ENCODE results near the gene IRF4.
A peak's percentile ranks its signal among the peaks of the same experiment; 100 is the strongest.

The IRF4 gene

GRCh38 chr6:445571-446417, 54.2 kb downstream of the IRF4 start:
- no peak for DNase-seq

GRCh38 chr6:446418-447366, 55.1 kb downstream of the IRF4 start:
- DNase-seq = peak; percentile 89

- no peak for DNase-seq
These were observed 56.0 kb downstream of the IRF4 start for GRCh38 chr6:447381-448165.

GRCh38 chr6:448296-449056, 56.9 kb downstream of the IRF4 start:
- DNase-seq = no peak

GRCh38 chr6:449057-449430, 57.5 kb downstream of the IRF4 start:
- no peak for DNase-seq

GRCh38 chr6:449486-450419, 58.2 kb downstream of the IRF4 start:
- no peak for DNase-seq

- DNase-seq = no peak
These were observed 59.8 kb downstream of the IRF4 start for GRCh38 chr6:451336-451735.

GRCh38 chr6:451847-452246, 60.3 kb downstream of the IRF4 start:
- no peak for DNase-seq

GRCh38 chr6:452301-453067, 60.9 kb downstream of the IRF4 start:
- DNase-seq = no peak

- no peak for DNase-seq
These were observed 61.6 kb downstream of the IRF4 start for GRCh38 chr6:453152-453551.

- DNase-seq = no peak
These were observed 62.8 kb downstream of the IRF4 start for GRCh38 chr6:454148-454991.

GRCh38 chr6:455006-455585, 63.5 kb downstream of the IRF4 start:
- no peak for DNase-seq

GRCh38 chr6:455835-456234, 64.3 kb downstream of the IRF4 start:
- no peak for DNase-seq

GRCh38 chr6:456358-456867, 64.9 kb downstream of the IRF4 start:
- no peak for DNase-seq

GRCh38 chr6:456887-457286, 65.3 kb downstream of the IRF4 start:
- no peak for DNase-seq
